EH (cell line): Measurements from ENCODE around the gene FAM124B.

ENCODE experiments used
- DNase-seq: peaks from one replicate; pipeline ENCODE4 v3.0.0-alpha.2; 2015; ENCODE audit warnings: low read depth

Gene FAM124B

GRCh38 chr2:224335991-224336390, 65.9 kb downstream of the FAM124B start:
- no peak for DNase-seq

GRCh38 chr2:224334726-224335125, 67.2 kb downstream of the FAM124B start:
- no peak for DNase-seq

- no peak for DNase-seq
Observed at GRCh38 chr2:224333726-224334482, 68.0 kb downstream of the FAM124B start.

GRCh38 chr2:224331698-224332097, 70.2 kb downstream of the FAM124B start:
- no peak for DNase-seq

- no peak for DNase-seq
Observed at GRCh38 chr2:224328798-224329197, 73.1 kb downstream of the FAM124B start.
